Dermis blood vessel endothelial cell (primary cell): ENCODE results near the gene ZNF518A. TPM values are rescaled to one million over a fixed set of nuclear protein-coding genes. Genes with fewer than 3 reads are reported as not detected.

Experiments used
- DNase-seq: peaks from one replicate; pipeline ENCODE4 v3.0.0; 2010
- total RNA-seq: library from RNA; depleted of rRNA; stranded (reverse); fragments of >200 nt; gene quantifications from 2 replicates; pipeline ENCODE4 v1.2.3, GENCODE V29; 2014

Gene ZNF518A, protein sequence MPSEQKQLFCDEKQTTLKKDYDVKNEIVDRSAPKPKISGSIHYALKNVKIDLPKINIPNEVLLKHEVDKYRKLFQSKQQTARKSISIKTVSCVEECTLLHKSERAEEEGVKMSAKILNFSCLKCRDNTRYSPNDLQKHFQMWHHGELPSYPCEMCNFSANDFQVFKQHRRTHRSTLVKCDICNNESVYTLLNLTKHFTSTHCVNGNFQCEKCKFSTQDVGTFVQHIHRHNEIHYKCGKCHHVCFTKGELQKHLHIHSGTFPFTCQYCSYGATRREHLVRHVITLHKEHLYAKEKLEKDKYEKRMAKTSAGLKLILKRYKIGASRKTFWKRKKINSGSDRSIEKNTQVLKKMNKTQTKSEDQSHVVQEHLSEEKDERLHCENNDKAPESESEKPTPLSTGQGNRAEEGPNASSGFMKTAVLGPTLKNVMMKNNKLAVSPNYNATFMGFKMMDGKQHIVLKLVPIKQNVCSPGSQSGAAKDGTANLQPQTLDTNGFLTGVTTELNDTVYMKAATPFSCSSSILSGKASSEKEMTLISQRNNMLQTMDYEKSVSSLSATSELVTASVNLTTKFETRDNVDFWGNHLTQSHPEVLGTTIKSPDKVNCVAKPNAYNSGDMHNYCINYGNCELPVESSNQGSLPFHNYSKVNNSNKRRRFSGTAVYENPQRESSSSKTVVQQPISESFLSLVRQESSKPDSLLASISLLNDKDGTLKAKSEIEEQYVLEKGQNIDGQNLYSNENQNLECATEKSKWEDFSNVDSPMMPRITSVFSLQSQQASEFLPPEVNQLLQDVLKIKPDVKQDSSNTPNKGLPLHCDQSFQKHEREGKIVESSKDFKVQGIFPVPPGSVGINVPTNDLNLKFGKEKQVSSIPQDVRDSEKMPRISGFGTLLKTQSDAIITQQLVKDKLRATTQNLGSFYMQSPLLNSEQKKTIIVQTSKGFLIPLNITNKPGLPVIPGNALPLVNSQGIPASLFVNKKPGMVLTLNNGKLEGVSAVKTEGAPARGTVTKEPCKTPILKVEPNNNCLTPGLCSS (N-terminal part only)
- total RNA-seq = 18.4 and 18.9 TPM in 2 replicates

DNA sequence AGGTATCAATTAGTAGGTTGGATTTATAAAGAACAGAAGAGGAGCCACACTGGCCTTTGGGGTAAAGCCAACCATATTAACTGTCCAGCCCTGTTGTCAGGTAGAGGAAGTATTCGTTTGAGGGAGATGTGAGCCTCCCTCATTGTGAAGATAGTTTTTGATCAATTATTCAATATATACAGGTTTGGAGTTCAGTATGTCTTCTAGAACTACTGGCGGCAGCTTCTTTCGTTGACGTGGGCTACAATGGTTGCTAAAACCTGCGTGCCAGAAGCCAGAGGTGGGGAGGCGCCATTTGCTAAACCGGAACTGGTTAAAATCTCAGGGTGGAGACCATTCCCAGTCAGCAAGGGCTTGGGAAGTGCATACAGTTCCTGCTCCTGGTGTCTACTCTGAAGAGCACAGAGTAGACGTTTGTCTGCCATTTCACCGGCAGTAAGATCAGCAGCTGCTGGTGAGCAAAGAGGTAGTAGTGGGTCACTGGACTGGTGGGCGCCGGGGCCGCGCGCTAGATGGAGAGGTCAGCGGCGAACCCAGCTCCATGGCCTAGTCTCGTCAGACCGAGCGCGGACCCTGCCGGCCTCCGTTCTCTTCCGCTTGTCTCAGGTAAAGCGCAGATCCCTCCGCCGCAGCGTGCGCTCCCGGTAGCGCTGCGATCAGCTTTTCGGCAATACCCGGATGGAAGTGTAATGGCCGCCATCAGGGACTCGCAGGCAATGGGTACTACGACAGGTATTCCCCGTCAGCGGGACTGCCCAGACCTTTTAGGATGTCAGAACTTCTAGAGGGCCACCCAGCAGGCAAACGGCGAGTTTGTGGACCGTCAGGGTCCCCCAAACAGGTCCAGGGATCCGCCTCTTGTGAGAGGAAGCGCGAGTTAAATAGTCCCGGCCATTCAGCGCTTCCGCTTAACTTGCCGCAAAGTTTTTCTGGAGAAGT, at the start of gene ZNF518A:
Gene ZNF518A (plus strand): TSS at position 911 of the 939 bp plus-strand sequence. CDS start 26,026 bp downstream, outside the sequence.
- peak; percentile 98 for DNase-seq

DNA sequence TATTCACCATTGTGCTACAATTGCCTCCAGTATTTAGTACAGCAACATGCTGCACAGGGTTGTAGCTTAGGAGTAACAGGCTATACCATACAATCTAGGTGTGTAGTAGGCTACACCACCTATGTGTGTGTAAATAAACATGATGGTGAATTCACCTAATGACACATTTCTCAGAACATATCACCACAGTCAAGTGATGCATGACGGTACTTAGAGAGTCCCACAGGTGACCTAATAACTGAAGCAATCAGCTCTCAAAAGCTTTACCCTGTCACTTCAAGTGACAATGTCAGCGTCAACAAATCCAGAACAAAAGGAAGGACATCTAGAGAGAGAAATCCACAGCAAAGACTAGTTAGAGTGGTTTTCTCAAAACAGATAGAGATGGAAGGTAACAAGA, 47.9 kb upstream of the ZNF518A start:
- DNase-seq = no peak

DNA sequence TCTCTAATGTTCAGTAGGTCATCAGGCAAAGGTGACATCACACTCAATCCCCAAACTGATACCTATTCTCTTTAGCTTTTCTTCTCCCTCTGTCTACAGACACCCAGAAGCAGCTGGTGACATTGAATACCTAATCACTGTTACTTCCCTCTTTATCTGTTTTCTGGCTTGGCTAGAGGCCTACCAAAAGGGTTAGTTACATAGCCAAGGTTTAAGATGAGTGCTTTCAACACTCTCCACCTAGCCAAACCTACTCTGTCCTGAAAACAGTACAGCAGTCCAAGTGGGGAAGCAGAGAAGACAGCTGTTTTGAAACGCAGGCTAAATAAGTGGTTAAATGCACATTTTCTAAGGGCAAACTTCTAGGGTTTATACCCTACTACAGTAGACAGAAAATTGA, 47.3 kb upstream of the ZNF518A start:
- no peak for DNase-seq

DNA sequence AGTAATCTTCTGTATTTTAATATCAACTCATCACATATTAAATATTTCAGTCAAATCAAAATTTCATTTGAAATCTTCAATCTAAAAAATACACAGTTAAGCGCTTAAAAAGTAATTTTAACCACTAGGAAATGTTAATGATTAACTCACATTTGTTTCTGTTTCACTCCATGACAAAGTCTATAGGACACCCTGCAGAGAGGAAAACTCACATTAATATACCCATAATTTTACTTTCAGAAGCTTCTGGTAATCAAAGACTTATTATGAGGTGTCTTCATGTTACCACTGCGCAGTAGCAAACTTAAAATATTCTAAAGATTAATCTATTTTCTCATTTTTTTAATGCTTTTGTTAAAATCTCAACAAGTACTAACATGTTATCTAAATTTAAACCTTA, 41.0 kb upstream of the ZNF518A start:
- DNase-seq = peak; percentile 3

DNA sequence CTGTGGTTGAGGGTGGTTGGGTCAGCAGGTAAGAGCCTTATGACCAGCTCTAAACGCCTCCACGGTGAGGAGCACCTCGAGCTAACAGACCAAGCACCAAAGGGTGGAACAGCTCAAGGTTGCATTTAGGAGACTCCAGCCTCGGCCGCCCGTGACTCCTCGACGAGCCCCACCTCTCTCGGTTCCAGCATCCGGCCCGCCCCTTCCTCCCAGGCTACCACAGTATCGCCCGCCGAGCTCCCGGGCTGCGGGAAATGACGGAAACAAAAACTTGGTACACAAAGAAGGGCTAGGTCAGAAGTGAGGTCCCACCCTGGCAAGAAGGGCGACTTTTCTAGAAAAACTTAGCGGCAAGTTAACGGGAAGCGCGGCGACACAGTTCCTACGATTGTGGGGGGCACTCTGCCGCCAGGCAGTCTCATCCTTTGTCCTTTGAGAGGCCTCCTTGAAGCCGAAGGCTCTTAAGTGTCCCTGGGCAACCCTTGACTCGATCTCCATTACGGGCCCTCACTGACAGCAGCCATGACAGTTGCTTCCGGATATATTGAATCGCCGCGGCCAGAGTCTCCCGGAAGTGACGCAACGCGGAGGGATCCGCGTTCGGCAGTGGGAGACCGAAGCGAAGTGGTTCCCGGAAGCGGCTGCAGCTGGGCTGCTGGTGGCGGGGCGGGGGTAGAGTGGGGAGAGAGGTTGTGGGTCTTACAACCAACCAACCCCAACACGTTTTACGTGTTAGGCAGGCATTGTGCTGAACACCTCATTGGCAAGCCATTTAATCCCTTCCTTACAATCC, 40.2 kb upstream of the ZNF518A start:
- DNase-seq = peak; percentile 97

DNA sequence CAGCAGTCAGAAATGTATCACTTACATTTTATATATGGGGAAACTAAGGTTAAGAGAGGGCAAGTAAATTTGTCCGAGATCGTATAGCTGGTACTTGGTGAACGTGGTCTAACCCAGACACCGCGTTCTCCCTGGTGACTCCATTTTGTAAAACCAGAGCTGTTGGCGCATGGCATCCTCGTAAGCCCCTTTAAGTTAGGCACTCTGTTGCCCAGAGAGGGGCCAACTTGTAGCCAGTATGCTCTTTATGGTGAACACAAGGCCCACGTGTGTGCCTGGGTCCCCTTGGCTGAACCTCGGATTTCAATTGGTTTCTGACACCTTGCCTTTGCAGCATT, 39.7 kb upstream of the ZNF518A start:
- DNase-seq = no peak

DNA sequence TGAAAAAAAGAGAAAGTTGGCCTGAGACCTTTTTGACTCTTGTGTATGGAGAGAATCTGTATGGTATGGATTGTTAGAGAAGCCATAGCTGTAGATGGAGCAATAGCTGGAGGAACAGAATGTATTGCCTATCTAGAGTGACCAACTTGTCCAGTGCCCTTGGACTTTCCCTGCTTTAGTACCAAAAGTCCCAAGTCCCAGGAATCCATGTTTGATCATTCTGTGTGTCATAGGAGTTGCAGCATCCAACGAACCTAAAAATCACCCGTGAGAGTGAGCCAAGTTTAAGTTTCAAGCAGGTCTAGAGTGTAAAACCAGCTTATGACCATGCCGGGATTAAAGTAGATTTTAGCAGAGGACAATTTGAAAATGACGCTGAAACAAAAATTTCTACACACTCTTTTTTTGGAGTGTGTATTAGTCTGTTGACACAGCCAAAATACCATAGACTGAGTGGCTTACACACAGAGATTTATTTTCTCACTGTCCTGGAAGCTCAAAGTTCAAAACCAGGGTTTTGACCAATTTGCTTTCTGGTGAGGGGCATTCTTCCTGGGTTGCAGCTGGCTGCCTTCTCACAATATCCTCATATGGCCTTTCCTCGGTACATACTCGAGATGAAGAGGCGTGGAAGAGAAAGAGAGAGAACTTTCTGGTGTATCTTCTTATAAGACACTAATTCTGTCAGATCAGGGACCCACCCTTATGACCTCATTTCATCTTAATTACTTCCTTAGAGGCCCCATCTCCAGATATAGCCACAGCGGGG, 36.9 kb upstream of the ZNF518A start:
- no peak for DNase-seq

DNA sequence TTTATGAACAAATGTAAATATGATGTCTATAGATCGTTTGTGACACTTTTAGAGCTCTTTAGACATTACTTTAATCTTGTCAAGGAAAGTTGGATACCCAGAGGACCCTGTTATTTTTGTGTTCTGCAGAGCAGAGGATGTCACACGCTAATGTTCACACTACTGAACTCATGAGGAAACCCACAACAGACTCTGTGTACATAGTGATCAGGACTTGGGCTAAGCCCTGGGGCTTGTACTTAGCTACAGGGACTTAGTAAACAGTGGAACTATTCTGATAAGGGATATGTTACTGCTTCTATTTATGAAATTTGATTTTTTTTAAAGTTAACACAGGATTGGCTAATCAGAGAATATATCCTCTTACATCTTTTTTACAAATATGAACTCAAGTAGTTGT, 36.1 kb upstream of the ZNF518A start:
- no peak for DNase-seq

DNA sequence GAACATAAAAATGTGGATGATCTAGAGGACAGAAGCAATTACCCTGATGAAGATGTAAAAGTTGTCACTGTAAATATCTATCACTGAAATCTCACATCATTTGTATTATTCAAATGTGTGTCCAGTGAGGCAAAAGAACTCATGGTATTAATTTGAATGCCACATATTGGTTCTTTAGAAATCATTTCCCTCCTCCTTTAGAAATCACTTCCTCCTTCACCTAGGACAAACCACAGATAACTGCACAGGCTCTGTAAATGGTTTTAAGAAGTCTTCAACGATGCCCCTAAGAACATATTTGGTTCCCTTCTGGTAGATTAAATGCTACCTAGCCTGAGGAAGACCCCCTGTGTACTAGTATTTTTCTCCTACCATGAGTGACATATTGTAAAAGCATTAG, 33.1 kb upstream of the ZNF518A start:
- DNase-seq = no peak

DNA sequence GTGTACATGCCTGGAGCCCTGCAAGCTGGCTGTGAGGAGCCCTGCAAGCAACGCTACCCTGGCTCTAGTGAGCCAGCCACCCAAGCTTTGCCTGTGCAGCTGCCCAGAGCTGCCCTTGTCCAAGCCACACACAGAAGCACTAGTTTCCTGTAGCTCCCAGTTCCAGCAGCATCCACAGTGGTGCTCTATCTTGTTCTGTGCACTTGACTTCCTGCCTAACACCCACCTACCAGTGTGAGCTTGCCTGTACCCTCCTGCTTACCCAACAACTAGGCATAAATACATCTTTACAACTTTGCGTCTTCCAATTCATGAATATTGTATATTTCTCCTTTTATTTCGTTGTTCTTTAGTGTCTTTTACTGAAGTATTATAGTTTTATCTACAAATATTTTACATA, 32.2 kb upstream of the ZNF518A start:
- no peak for DNase-seq

DNA sequence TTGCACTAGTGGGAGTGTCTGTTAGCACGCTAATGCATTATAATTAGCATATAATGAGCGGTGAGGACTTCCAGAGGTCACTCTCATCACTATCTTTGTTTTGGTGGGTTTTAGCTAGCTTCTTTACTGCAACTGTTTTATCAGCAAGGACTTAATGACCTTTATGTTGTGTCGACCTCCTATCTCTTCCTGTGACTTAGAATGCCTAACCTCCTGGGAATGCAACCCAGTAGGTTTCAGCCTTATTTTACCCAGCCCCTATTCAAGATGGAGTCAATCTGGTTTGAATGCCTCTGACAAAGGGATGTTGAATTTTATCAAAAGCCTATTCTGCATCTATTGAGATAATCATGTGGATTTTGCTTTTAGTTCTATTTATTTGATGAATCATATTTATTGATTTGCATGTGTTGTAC, 22.5 kb upstream of the ZNF518A start:
- DNase-seq = no peak

DNA sequence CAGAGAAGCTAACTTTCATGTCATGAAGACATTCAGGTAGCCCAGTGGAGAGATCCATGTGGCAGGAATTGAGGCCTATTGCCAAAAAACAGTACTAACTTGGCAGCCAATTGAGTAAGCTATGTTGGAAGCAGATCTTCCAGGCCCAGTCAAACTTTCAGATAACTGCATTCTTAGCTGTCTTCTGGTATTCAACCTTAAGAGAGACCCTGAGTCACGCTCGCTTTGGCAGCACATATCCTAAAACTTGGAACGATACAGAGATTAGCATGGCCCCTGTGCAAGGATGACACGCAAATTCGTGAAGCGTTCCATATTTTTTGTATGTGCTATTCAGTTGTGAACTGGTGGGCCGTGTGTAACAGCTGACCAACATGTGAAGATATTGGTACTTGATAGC, 17.6 kb upstream of the ZNF518A start:
- no peak for DNase-seq

DNA sequence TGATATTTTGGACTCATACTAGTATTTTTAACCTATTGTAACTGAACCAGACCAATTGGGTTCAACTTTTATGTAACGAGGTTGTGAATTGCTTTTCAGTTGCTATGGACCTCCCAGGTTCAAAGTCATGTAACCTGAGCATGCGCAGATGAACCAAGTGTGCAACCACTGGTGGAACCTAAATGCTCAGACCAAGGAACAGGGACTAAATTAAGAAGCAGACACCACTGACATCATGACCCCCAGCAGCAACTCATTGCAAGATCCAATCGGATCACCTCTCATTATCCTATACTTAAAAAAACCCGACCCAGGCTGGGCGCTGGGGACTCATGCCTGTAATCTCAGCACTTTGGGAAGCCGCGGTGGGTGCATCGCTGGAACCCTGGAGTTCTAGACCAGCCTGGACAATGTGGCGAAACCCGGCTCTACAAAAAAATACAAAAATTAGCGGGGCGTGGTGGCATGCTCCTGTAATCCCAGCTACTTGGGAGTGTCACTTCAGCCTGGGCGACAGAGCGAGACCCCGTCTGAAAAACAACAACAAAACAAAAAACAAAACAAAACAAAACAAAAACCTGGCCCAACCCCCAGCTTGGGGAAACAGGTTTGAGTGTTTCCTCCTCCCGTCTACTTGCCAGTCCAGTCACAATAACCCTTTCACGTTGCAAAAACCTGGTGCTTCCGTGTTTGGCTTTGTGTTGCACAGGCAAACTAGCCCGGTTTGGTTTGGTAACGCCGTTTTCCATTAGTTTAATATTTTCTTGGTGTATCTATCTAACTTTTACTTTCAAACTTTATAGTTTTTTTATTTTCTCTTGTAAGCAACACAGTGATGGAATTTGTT, 11.3 kb upstream of the ZNF518A start:
- DNase-seq = no peak

DNA sequence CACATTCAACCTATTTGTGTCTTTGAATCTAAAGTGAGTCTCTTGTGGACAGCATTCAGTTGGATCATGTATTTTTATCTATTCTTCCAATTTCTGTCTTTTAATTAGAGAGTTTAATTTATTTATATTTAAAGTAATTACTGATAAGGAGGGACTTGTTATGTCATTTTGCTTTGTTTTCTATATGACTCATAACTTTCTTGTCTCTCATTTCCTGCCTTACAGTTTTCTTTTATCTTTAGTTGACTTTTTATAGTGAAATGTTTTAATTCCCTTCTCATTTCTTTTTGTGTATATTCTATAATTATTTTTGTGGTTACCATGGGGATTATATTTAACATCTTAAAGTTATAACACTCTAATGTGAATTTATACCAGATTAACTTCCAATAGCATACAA, 7.3 kb upstream of the ZNF518A start:
- DNase-seq = no peak

DNA sequence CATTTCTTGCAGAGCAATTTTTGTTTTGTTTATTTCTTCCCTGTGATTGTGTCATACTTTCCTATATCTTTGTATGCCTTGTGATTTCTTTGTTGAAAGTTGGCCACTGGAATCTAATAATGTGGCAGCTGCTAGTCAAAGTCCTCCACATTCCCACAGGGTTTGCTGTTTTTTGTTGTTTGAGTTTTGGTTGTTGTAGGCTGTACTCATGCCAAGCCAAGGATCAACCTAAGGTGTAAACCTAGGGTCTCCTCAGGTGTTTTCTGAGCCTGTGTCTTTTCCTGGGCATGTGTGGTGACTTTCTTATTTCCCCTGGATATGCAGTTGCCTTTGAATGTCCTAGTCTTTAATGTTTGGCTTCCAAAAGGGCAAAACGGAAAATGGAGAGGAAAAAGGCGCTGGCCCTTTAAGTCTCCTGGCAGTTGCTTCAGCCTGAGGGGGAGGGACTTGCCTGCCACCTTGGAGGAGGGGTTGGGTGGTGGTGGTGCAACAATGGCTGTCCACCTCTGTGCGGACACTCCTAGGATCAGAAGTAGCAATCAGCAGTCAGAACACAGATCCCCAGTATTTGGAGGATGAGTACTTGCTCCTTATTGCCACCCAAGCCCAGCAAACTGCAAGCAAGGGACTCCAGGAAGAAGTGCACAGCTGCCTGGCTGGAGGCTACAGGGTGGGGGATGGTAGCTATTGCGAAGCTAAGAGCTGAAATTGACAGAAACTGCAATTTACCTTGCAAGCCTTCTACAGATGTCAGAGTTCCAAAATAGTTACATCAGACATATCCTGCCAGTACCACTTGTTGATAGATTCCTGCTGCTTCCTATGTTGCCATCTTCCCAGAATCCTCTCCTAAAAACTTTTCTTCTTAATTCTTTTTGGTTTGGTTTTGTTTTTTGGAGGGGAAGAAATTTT, 5.6 kb upstream of the ZNF518A start:
- DNase-seq = peak; percentile 21

DNA sequence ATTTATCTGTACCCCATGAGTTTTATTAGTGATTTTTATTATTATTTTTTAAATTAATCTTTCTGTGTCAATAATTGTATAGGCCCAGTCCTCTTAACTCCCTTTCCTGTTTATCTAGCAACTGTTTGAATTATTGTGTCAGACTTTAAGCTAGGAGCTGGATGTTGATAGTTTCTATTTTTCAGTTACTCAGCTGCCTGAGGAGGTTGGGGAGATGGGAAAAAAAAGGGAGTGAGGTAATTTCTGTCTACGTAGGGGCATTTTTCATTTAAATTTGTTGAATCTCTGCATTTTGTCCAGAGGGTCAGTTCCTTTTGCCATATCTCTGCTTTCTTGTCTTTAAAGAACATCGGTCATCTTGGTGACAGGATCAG, 5.0 kb upstream of the ZNF518A start:
- DNase-seq = peak; percentile 4

DNA sequence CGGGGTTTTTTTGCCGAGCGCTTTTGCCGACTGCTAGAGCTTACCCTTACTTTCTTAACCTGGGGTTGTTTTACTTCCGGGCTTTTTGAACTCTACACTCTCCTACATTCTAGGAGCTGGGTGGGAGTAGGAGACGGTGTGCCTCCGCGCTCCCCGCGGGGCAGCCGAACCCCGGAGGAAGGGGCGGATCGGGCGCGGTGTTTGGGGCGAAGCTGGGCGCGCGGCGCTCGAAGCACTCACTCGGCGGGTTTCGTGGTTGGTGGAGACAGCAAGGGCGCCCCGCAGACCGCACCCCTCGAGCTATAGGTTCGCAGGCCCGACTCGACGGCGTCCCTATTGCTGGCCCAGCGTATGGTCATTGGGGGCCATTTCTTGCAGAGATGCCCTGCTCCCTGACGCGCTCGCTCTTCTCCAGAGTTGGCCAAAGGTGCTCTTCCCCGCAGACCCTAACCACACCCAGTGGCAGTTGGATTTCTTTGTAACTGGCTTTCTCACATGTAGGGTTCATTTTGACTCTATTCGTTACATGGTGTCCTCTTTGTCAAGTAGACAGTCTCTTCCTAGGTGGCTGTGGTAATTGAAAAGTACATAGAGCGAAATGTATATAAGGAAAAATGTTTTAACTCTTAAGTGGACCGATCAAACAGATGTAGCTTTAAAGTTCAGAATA, 364 bp downstream of the ZNF518A start:
- DNase-seq = peak; percentile 86

DNA sequence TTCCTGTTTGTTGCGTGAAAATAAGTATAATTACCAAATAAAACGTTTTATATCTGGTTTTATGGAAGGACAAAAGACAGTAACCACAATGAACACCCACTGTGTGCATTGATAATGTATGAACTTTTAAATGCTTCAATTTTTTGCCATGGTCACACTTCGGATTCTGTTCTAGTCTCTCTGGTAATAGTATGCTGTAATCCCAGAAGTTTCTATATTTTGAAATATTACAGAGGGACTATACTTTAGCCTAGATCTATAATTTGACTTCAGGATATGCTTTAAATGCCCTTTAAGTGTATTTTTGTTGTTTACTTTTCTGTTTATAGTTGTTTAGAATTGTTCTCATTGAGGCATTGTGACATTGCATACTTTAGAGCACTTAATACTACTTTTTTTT, 1.5 kb downstream of the ZNF518A start:
- no peak for DNase-seq
